Measurements from ENCODE around the gene SLX4IP. TPM values are rescaled to one million over a fixed set of nuclear protein-coding genes. Genes with fewer than 3 reads are reported as not detected.

SLX4IP gene
- total and polyA plus RNA-seq, 2 donors (not counting 1 experiment from before 2014, with no cell fraction given): 2.0 to 8.1 TPM

- Mint-ChIP-seq H3K9me3 (ENCODE audit: insufficient read depth) (no peaks in the 10 kb centered on the region), H3K4me3 (no peak overlapping the region), H3K4me1 (no peaks in the 10 kb centered on the region), H3K27ac (no peak overlapping the region), H3K27me3 (peaks cover 9% of the 10 kb centered on the region)
- POLR2A ChIA-PET: no interaction called here
- CTCF ChIA-PET: no interaction called here
- H3K9me3 ChIP-seq (ENCODE audit: control extremely low read depth in 1 of 3, control insufficient read depth in 2 of 3, insufficient read depth in 1 of 3, low read length in 2 of 3): no peaks in the 10 kb centered on the region
- 80% methylated on average over 1 of the region's 4 CpGs for whole genome bisulfite sequencing (ENCODE audit: insufficient coverage)
- H3K4me2 ChIP-seq (replicated peaks; ENCODE audit: low read depth, low read length, poor library complexity, severe bottlenecking): no peak overlapping the region
- no peak overlapping the region for H3K27ac ChIP-seq (ENCODE audit: low read length in 2 of 2)
- no peak overlapping the region for H3K9ac ChIP-seq (ENCODE audit: low read length)
- no peaks in the 10 kb centered on the region for H3K36me3 ChIP-seq (replicated peaks in 1 of 2; ENCODE audit: control extremely low read depth in 1 of 2, control insufficient read depth in 1 of 2, extremely low read depth in 1 of 2, insufficient read depth in 2 of 2, low read length in 1 of 2)
- intact Hi-C loops (cut with micrococcal nuclease): no loop called here
- H4K20me1 ChIP-seq (ENCODE audit: control insufficient read depth, insufficient read depth, low read length, poor library complexity, severe bottlenecking): no peaks in the 10 kb centered on the region
- no peaks in the 10 kb centered on the region for H3K79me2 ChIP-seq (ENCODE audit: control insufficient read depth, insufficient read depth, low read length)
- no peak overlapping the region for H2AFZ ChIP-seq (ENCODE audit: insufficient read depth, low read depth, low read length, poor library complexity, severe bottlenecking)
- H3K4me1 ChIP-seq (ENCODE audit: control insufficient read depth in 2 of 2, insufficient read depth in 2 of 2, low read length in 2 of 2): no peaks in the 10 kb centered on the region
- no peak for TF ChIP-seq EZH2 (IDR thresholded peaks at IDR 0.05; ENCODE audit: borderline replicate concordance, insufficient read depth, low read depth, low read length, poor library complexity, severe bottlenecking)
- no peak for TF ChIP-seq CTCF (IDR thresholded peaks at IDR 0.05)
- no peak overlapping the region for H3K4me3 ChIP-seq (ENCODE audit: control extremely low read depth in 1 of 5, extremely low read depth in 1 of 5, insufficient read depth in 1 of 5, low read depth in 2 of 5, low read length in 4 of 5)
- H3K27me3 ChIP-seq (replicated peaks in 1 of 4; ENCODE audit: control extremely low read depth in 1 of 4, control insufficient read depth in 3 of 4, insufficient read depth in 4 of 4, low read length in 3 of 4): no peaks in the 10 kb centered on the region
- DNase-seq (no peak), ATAC-seq (ENCODE audit: low read depth) (no peak)
These were observed 207.9 kb downstream of the SLX4IP start for GRCh38 chr20:10642856-10643559.

GRCh38 chr20:10643560-10643873, 208.4 kb downstream of the SLX4IP start:
- Histone ChIP-seq H3K9me3 (ENCODE audit: control extremely low read depth in 1 of 3, control insufficient read depth in 2 of 3, insufficient read depth in 1 of 3, low read length in 2 of 3) (no peaks in the 10 kb centered on the region), H3K27ac (ENCODE audit: low read length in 2 of 2) (no peak overlapping the region), H4K20me1 (ENCODE audit: control insufficient read depth, insufficient read depth, low read length, poor library complexity, severe bottlenecking) (no peaks in the 10 kb centered on the region), H3K27me3 (replicated peaks in 1 of 4; ENCODE audit: control extremely low read depth in 1 of 4, control insufficient read depth in 3 of 4, insufficient read depth in 4 of 4, low read length in 3 of 4) (no peaks in the 10 kb centered on the region), H3K4me2 (replicated peaks; ENCODE audit: low read depth, low read length, poor library complexity, severe bottlenecking) (no peak overlapping the region), H3K4me1 (ENCODE audit: control insufficient read depth in 2 of 2, insufficient read depth in 2 of 2, low read length in 2 of 2) (no peaks in the 10 kb centered on the region), H3K36me3 (replicated peaks in 1 of 2; ENCODE audit: control extremely low read depth in 1 of 2, control insufficient read depth in 1 of 2, extremely low read depth in 1 of 2, insufficient read depth in 2 of 2, low read length in 1 of 2) (no peaks in the 10 kb centered on the region), H3K79me2 (ENCODE audit: control insufficient read depth, insufficient read depth, low read length) (no peaks in the 10 kb centered on the region), H3K9ac (ENCODE audit: low read length) (no peak overlapping the region), H3K4me3 (ENCODE audit: control extremely low read depth in 1 of 5, extremely low read depth in 1 of 5, insufficient read depth in 1 of 5, low read depth in 2 of 5, low read length in 4 of 5) (no peak overlapping the region), H2AFZ (ENCODE audit: insufficient read depth, low read depth, low read length, poor library complexity, severe bottlenecking) (no peak overlapping the region)
- peaks cover 12% of the 10 kb centered on the region for H3K27me3 Mint-ChIP-seq
- intact Hi-C loops (cut with micrococcal nuclease): no loop called here
- no peaks in the 10 kb centered on the region for H3K9me3 Mint-ChIP-seq (ENCODE audit: insufficient read depth)
- no peaks in the 10 kb centered on the region for H3K4me1 Mint-ChIP-seq
- ChIA-PET POLR2A (no interaction called here), CTCF (no interaction called here)
- no peak for DNase-seq
- H3K27ac Mint-ChIP-seq: no peak overlapping the region
- no peak overlapping the region for H3K4me3 Mint-ChIP-seq
- ATAC-seq (ENCODE audit: low read depth): no peak
- 97% methylated on average over 7 of the region's 7 CpGs for WGBS (ENCODE audit: insufficient coverage)
- TF ChIP-seq CTCF (IDR thresholded peaks at IDR 0.05) (no peak), EZH2 (IDR thresholded peaks at IDR 0.05; ENCODE audit: borderline replicate concordance, insufficient read depth, low read depth, low read length, poor library complexity, severe bottlenecking) (no peak)

Measured in B cell (primary cell).